ENCODE measurements around the gene CDK5. TPM values are rescaled to one million over a fixed set of nuclear protein-coding genes. Genes with fewer than 3 reads are reported as not detected.

CDK5 gene
- total RNA-seq, 1 donor from 2014 or later = 47.9 TPM

- FAIRE-seq (no peak), DNase-seq (ENCODE audit: low read depth) (peak; percentile 67)
- TF ChIP-seq EZH2 (IDR thresholded peaks at IDR 0.05; ENCODE audit: insufficient read depth, low read length) (no peak), CTCF (IDR thresholded peaks at IDR 0.05; ENCODE audit: insufficient read depth, low read depth, low read length) (no peak)
- no peaks in the 10 kb centered on the region for H3K27me3 ChIP-seq (ENCODE audit: insufficient read depth, low read length)
- no peak overlapping the region for H3K27ac ChIP-seq (ENCODE audit: low read depth, low read length)
- H3K9me3 ChIP-seq (ENCODE audit: insufficient read depth, low read depth, low read length) = no peaks in the 10 kb centered on the region
- no peaks in the 10 kb centered on the region for H3K9me3 Mint-ChIP-seq (ENCODE audit: unreplicated experiment)
- peaks cover 53% of the 10 kb centered on the region for H4K20me1 ChIP-seq (ENCODE audit: insufficient read depth, low read length)
- H3K4me2 ChIP-seq (ENCODE audit: low read length) = no peak overlapping the region
- peaks cover 9% of the 10 kb centered on the region for H3K4me1 Mint-ChIP-seq (ENCODE audit: low read depth, unreplicated experiment)
- peaks cover 24% of the 10 kb centered on the region for H3K79me2 ChIP-seq (ENCODE audit: insufficient read depth, low read length)
- no peaks in the 10 kb centered on the region for H3K27me3 Mint-ChIP-seq (ENCODE audit: low read depth, unreplicated experiment)
- H3K27ac Mint-ChIP-seq (ENCODE audit: unreplicated experiment) = peak overlapping the region; percentile 64
- peaks cover 6% of the 10 kb centered on the region for H3K4me1 ChIP-seq (ENCODE audit: insufficient read depth, low read length)
- H3K36me3 ChIP-seq (ENCODE audit: insufficient read depth, low read length) = peaks cover 33% of the 10 kb centered on the region
- no peak overlapping the region for H3K4me3 ChIP-seq (ENCODE audit: insufficient read depth, low read depth, low read length)
- no peak overlapping the region for H3K9ac ChIP-seq (ENCODE audit: low read length)
- H3K4me3 Mint-ChIP-seq (ENCODE audit: unreplicated experiment) = peak overlapping the region; percentile 50
- H2AFZ ChIP-seq (ENCODE audit: low read depth, low read length) = no peak overlapping the region
- H3K36me3 Mint-ChIP-seq (ENCODE audit: low read depth, unreplicated experiment) = peaks cover 11% of the 10 kb centered on the region
Measured at GRCh38 chr7:151068069-151068773, 10.5 kb upstream of the CDK5 start.

- no peak overlapping the region for H3K4me3 ChIP-seq (ENCODE audit: insufficient read depth, low read depth, low read length)
- no peak overlapping the region for H2AFZ ChIP-seq (ENCODE audit: low read depth, low read length)
- FAIRE-seq (no peak), DNase-seq (ENCODE audit: low read depth) (no peak)
- Mint-ChIP-seq H3K27me3 (ENCODE audit: low read depth, unreplicated experiment) (no peaks in the 10 kb centered on the region), H3K36me3 (ENCODE audit: low read depth, unreplicated experiment) (peaks cover 11% of the 10 kb centered on the region), H3K4me3 (ENCODE audit: unreplicated experiment) (no peak overlapping the region), H3K4me1 (ENCODE audit: low read depth, unreplicated experiment) (peaks cover 15% of the 10 kb centered on the region), H3K27ac (ENCODE audit: unreplicated experiment) (no peak overlapping the region), H3K9me3 (ENCODE audit: unreplicated experiment) (no peaks in the 10 kb centered on the region)
- peaks cover 39% of the 10 kb centered on the region for H3K79me2 ChIP-seq (ENCODE audit: insufficient read depth, low read length)
- H3K27me3 ChIP-seq (ENCODE audit: insufficient read depth, low read length) = no peaks in the 10 kb centered on the region
- TF ChIP-seq EZH2 (IDR thresholded peaks at IDR 0.05; ENCODE audit: insufficient read depth, low read length) (no peak), CTCF (IDR thresholded peaks at IDR 0.05; ENCODE audit: insufficient read depth, low read depth, low read length) (no peak)
- peaks cover 68% of the 10 kb centered on the region for H4K20me1 ChIP-seq (ENCODE audit: insufficient read depth, low read length)
- no peaks in the 10 kb centered on the region for H3K9me3 ChIP-seq (ENCODE audit: insufficient read depth, low read depth, low read length)
- H3K36me3 ChIP-seq (ENCODE audit: insufficient read depth, low read length) = peaks cover 28% of the 10 kb centered on the region
- no peak overlapping the region for H3K27ac ChIP-seq (ENCODE audit: low read depth, low read length)
- no peak overlapping the region for H3K4me2 ChIP-seq (ENCODE audit: low read length)
- H3K9ac ChIP-seq (ENCODE audit: low read length) = no peak overlapping the region
- peaks cover 22% of the 10 kb centered on the region for H3K4me1 ChIP-seq (ENCODE audit: insufficient read depth, low read length)
Measured at GRCh38 chr7:151066273-151066974, 8.7 kb upstream of the CDK5 start.

- TF ChIP-seq CTCF (IDR thresholded peaks at IDR 0.05; ENCODE audit: insufficient read depth, low read depth, low read length) (no peak), EZH2 (IDR thresholded peaks at IDR 0.05; ENCODE audit: insufficient read depth, low read length) (no peak)
- DNase-seq (ENCODE audit: low read depth) (no peak), FAIRE-seq (no peak)
- H4K20me1 ChIP-seq (ENCODE audit: insufficient read depth, low read length) = peaks cover 77% of the 10 kb centered on the region
- Mint-ChIP-seq H3K36me3 (ENCODE audit: low read depth, unreplicated experiment) (peaks cover 11% of the 10 kb centered on the region), H3K4me1 (ENCODE audit: low read depth, unreplicated experiment) (peaks cover 19% of the 10 kb centered on the region), H3K27ac (ENCODE audit: unreplicated experiment) (peak overlapping the region; percentile 77), H3K4me3 (ENCODE audit: unreplicated experiment) (no peak overlapping the region), H3K27me3 (ENCODE audit: low read depth, unreplicated experiment) (no peaks in the 10 kb centered on the region), H3K9me3 (ENCODE audit: unreplicated experiment) (no peaks in the 10 kb centered on the region)
- peaks cover 31% of the 10 kb centered on the region for H3K4me1 ChIP-seq (ENCODE audit: insufficient read depth, low read length)
- H3K27me3 ChIP-seq (ENCODE audit: insufficient read depth, low read length) = no peaks in the 10 kb centered on the region
- no peak overlapping the region for H3K4me2 ChIP-seq (ENCODE audit: low read length)
- no peak overlapping the region for H3K9ac ChIP-seq (ENCODE audit: low read length)
- H3K9me3 ChIP-seq (ENCODE audit: insufficient read depth, low read depth, low read length) = no peaks in the 10 kb centered on the region
- H3K36me3 ChIP-seq (ENCODE audit: insufficient read depth, low read length) = peaks cover 28% of the 10 kb centered on the region
- no peak overlapping the region for H2AFZ ChIP-seq (ENCODE audit: low read depth, low read length)
- no peak overlapping the region for H3K4me3 ChIP-seq (ENCODE audit: insufficient read depth, low read depth, low read length)
- H3K27ac ChIP-seq (ENCODE audit: low read depth, low read length) = no peak overlapping the region
- peaks cover 49% of the 10 kb centered on the region for H3K79me2 ChIP-seq (ENCODE audit: insufficient read depth, low read length)
Measured at GRCh38 chr7:151065516-151065915, 7.8 kb upstream of the CDK5 start.
